RWPE2 (cell line): ENCODE results near the gene LYPD3.
A peak's percentile ranks its signal among the peaks of the same experiment; 100 is the strongest.
"Not testable (repeated sequence)": the region's sequence is repeated elsewhere in the genome, so short reads cannot be mapped to it uniquely, and the experiment has no call there.

ENCODE experiments used
- ATAC-seq: fragments of 200-7000 bp; cut with Tn5 transposase; 3 replicates; pipeline ENCODE4 v1.9.1; 2021; ENCODE audit warnings: low read depth
- DNase-seq: peaks from one replicate; pipeline ENCODE4 v3.0.0-alpha.2; 2020; ENCODE audit warnings: low spot score
- H3K27ac ChIP-seq: fragments of 450-650 bp; 2 replicates; pipeline ENCODE4 v1.5.1; 2017; ENCODE audit warnings: mild to moderate bottlenecking; ENCODE audit not compliant: poor library complexity, severe bottlenecking
- H3K27me3 ChIP-seq: fragments of 250-450 bp; sonication (Bioruptor Pico); 2 replicates; pipeline ENCODE4 v1.5.1; 2021; ENCODE audit warnings: mild to moderate bottlenecking, moderate library complexity; ENCODE audit not compliant: insufficient read depth, poor library complexity, severe bottlenecking
- H3K36me3 ChIP-seq: fragments of 250-450 bp; sonication (Bioruptor Pico); 2 replicates; pipeline ENCODE4 v1.5.1; 2020; ENCODE audit warnings: low read depth, mild to moderate bottlenecking, moderate library complexity
- H3K4me1 ChIP-seq: fragments of 250-450 bp; sonication (Bioruptor Pico); 2 replicates; pipeline ENCODE4 v1.5.1; 2021; ENCODE audit warnings: mild to moderate bottlenecking, moderate library complexity; ENCODE audit not compliant: insufficient read depth, poor library complexity, severe bottlenecking
- H3K4me3 ChIP-seq: fragments of 250-450 bp; sonication (Bioruptor Pico); 2 replicates; pipeline ENCODE4 v1.5.1; 2021; ENCODE audit warnings: mild to moderate bottlenecking, moderate library complexity; ENCODE audit not compliant: severe bottlenecking
- H3K9me3 ChIP-seq: fragments of 250-450 bp; sonication (Bioruptor Pico); 2 replicates; pipeline ENCODE4 v1.5.1; 2021; ENCODE audit warnings: mild to moderate bottlenecking, moderate library complexity; ENCODE audit not compliant: severe bottlenecking
- TF ChIP-seq, protein P1 (sequence below): fragments of 450-650 bp; IDR thresholded peaks from one replicate; pipeline ENCODE4 v1.5.1; 2017; ENCODE audit warnings: mild to moderate bottlenecking, moderate library complexity; ENCODE audit not compliant: poor library complexity, severe bottlenecking

LYPD3 gene

DNA sequence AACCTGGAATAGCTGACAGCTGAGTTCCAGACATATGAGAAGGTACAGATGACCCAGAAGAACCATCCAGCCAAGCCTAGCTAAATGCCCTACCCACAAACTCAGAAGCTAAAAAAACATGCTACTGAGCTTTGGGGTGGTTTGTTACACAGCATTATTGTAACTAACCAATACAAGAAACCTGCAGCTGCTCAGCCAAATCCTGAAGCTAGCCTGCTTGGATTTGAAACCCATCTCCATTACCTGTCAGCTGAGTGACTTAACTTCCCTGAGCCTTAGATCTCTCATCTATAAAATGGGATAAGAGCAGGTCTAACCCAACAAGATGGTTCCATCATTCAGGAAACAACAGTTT lies 25.7 kb downstream of the LYPD3 start:
- no peak for ATAC-seq

DNA sequence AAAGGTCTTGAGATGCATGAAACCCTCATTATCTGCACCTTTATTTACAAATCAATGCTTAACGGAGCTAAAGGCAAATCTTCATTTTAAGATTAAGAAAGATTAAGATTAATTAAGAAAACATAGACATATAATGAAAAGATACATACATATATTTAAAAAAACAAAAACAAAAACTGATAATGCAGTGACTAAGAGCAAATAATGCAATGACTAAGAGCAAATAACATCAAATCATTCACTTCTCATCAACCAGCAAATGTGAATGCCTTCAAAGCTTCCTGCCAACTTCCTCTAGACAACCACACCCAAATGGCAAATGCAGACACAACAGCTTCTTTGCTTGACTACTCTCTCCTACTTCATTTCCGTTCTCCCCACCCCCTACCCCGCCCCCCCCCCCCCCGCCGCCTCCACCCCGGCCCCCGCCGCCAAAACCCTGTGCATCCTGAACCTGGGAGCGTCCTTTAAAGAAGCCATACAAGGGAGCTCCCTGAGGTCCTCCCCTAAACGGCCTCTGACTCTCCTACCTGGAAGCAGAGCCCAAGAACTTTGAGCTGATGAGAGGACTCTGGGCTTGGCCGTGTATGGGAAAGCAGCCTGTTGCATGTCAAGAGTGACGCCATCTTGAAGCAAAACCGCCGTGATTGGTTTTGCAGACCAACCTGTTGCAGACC lies 26.2 kb downstream of the LYPD3 start:
- no peaks in the 10 kb centered on the region for H3K27me3 ChIP-seq
- ATAC-seq: peak; percentile 80
- H3K36me3 ChIP-seq: no peaks in the 10 kb centered on the region
- H3K27ac ChIP-seq: peak overlapping the region; percentile 88
- TF ChIP-seq, protein P1, sequence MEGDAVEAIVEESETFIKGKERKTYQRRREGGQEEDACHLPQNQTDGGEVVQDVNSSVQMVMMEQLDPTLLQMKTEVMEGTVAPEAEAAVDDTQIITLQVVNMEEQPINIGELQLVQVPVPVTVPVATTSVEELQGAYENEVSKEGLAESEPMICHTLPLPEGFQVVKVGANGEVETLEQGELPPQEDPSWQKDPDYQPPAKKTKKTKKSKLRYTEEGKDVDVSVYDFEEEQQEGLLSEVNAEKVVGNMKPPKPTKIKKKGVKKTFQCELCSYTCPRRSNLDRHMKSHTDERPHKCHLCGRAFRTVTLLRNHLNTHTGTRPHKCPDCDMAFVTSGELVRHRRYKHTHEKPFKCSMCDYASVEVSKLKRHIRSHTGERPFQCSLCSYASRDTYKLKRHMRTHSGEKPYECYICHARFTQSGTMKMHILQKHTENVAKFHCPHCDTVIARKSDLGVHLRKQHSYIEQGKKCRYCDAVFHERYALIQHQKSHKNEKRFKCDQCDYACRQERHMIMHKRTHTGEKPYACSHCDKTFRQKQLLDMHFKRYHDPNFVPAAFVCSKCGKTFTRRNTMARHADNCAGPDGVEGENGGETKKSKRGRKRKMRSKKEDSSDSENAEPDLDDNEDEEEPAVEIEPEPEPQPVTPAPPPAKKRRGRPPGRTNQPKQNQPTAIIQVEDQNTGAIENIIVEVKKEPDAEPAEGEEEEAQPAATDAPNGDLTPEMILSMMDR: no peak
- H3K9me3 ChIP-seq: no peaks in the 10 kb centered on the region
- peaks cover 16% of the 10 kb centered on the region for H3K4me1 ChIP-seq
- H3K4me3 ChIP-seq: no peak overlapping the region
- DNase-seq: no peak

More for the DNA sequence above, 25.7 kb downstream of the LYPD3 start:
- TF ChIP-seq, protein P1: no peak
- Histone ChIP-seq H3K9me3 (no peaks in the 10 kb centered on the region), H3K4me3 (no peak overlapping the region), H3K27ac (peak overlapping the region; percentile 88), H3K27me3 (no peaks in the 10 kb centered on the region), H3K4me1 (peaks cover 16% of the 10 kb centered on the region), H3K36me3 (no peaks in the 10 kb centered on the region)
- DNase-seq: no peak

DNA sequence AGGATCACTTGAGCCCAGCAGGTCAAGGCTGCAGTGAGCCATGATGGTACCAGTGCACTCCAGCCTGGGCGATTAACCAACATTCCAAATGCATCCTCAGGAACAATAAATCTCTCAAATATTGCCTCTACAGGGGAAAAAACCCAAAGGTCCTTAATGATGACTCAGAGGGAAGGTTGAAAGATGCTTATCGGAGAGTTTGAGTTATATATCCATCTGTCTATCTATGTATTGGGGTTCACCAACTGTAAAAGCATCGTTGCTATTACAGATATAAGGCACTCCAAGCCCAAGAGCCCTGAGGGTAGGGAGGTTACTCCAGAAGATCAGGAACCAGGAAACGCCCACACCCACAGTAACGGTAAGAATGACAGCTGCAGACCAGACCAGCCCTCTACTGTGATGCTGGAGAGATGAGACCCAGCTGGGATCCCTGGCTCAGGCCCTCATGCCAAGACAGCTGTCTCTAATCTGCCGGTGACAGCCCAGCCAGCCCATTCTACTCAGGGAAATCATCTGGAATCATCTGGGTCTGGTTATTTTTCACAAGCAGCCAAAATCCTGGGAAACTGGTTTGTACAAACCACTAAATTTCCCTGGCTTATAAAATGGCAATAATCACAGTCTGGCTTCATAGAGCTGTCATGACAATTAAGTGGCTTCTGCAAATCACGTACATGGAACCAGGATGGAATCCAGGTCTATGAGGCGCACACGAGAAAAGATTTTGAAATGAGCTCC lies 26.9 kb downstream of the LYPD3 start:
- TF ChIP-seq, protein P1: no peak
- no peak overlapping the region for H3K4me3 ChIP-seq

GRCh38 chr19:43437712-43438111 lies 27.7 kb downstream of the LYPD3 start:
- Histone ChIP-seq H3K4me1 (peaks cover 16% of the 10 kb centered on the region), H3K36me3 (no peaks in the 10 kb centered on the region), H3K9me3 (no peaks in the 10 kb centered on the region), H3K27me3 (no peaks in the 10 kb centered on the region), H3K4me3 (no peak overlapping the region), H3K27ac (peak overlapping the region; percentile 88)
- ATAC-seq (no peak), DNase-seq (no peak)
- TF ChIP-seq, protein P1: no peak

More for the DNA sequence above, 26.9 kb downstream of the LYPD3 start:
- Histone ChIP-seq H3K27ac (peak overlapping the region; percentile 88), H3K36me3 (no peaks in the 10 kb centered on the region), H3K4me1 (peaks cover 16% of the 10 kb centered on the region), H3K9me3 (no peaks in the 10 kb centered on the region), H3K27me3 (no peaks in the 10 kb centered on the region)
- peak; percentile 68 for ATAC-seq
- no peak for DNase-seq

- Histone ChIP-seq H3K27ac (peak overlapping the region; percentile 88), H3K4me1 (peaks cover 16% of the 10 kb centered on the region)
- not testable (repeated sequence) for H3K9me3 ChIP-seq, ATAC-seq, H3K27me3 ChIP-seq, H3K36me3 ChIP-seq, DNase-seq, H3K4me3 ChIP-seq
These were observed 28.1 kb downstream of the LYPD3 start for GRCh38 chr19:43437284-43437683.
